ENCODE results near the gene LBP.

The LBP gene

GRCh38 chr20:38339997-38340396, 6.3 kb upstream of the LBP start:
- CTCF ChIA-PET = interaction anchor here (1.4 to 4.2 kb wide), 4 partner anchors 15 to 68 kb away, joined by 3 to 37 read pairs (median 12); no protein-coding TSS in a partner anchor
- no peaks in the 10 kb centered on the region for H3K36me3 ChIP-seq (ENCODE audit: control insufficient read depth in 2 of 2, insufficient read depth in 1 of 2, low read length in 2 of 2)

More at GRCh38 chr20:38339997-38340396, 6.3 kb upstream of the LBP start:
- POLR2A ChIA-PET = no interaction called here
- H3K4me3 ChIP-seq (ENCODE audit: low read depth, low read length) = no peak overlapping the region
- H3K27ac ChIP-seq (ENCODE audit: extremely low read depth, low read depth, low read length) = no peak overlapping the region
- TF ChIP-seq, protein P1, sequence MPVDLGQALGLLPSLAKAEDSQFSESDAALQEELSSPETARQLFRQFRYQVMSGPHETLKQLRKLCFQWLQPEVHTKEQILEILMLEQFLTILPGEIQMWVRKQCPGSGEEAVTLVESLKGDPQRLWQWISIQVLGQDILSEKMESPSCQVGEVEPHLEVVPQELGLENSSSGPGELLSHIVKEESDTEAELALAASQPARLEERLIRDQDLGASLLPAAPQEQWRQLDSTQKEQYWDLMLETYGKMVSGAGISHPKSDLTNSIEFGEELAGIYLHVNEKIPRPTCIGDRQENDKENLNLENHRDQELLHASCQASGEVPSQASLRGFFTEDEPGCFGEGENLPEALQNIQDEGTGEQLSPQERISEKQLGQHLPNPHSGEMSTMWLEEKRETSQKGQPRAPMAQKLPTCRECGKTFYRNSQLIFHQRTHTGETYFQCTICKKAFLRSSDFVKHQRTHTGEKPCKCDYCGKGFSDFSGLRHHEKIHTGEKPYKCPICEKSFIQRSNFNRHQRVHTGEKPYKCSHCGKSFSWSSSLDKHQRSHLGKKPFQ (tag by site-specific recombination; IDR thresholded peaks at IDR 0.05) = no peak
- no peak for TF ChIP-seq ZNF610 (tag by site-specific recombination; IDR thresholded peaks at IDR 0.05; ENCODE audit: borderline replicate concordance)
- no peak for TF ChIP-seq ZNF138 (tag by site-specific recombination; IDR thresholded peaks at IDR 0.05; ENCODE audit: borderline replicate concordance)
- TF ChIP-seq PATZ1 (tag by site-specific recombination; IDR thresholded peaks at IDR 0.05) = no peak
- no peak for TF ChIP-seq ZNF433 (tag by site-specific recombination; IDR thresholded peaks at IDR 0.05; ENCODE audit: low read depth)
- TF ChIP-seq GLIS2 (tag by site-specific recombination; IDR thresholded peaks at IDR 0.05) = no peak
- no peak for TF ChIP-seq ZNF146 (tag by site-specific recombination; IDR thresholded peaks at IDR 0.05)
- TF ChIP-seq, protein P2, sequence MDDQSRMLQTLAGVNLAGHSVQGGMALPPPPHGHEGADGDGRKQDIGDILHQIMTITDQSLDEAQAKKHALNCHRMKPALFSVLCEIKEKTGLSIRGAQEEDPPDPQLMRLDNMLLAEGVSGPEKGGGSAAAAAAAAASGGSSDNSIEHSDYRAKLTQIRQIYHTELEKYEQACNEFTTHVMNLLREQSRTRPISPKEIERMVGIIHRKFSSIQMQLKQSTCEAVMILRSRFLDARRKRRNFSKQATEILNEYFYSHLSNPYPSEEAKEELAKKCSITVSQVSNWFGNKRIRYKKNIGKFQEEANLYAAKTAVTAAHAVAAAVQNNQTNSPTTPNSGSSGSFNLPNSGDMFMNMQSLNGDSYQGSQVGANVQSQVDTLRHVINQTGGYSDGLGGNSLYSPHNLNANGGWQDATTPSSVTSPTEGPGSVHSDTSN (CRISPR knock-in tag; IDR thresholded peaks at IDR 0.05) = no peak
- no peak for TF ChIP-seq ZNF221 (tag by site-specific recombination; IDR thresholded peaks at IDR 0.05; ENCODE audit: borderline replicate concordance)
- no peak for TF ChIP-seq ZNF701 (tag by site-specific recombination; IDR thresholded peaks at IDR 0.05)
- TF ChIP-seq ZNF19 (tag by site-specific recombination; IDR thresholded peaks at IDR 0.05; ENCODE audit: low read depth) = no peak
- no peak for TF ChIP-seq ZNF48 (tag by site-specific recombination; IDR thresholded peaks at IDR 0.05)
- TF ChIP-seq ZNF76 (tag by site-specific recombination; IDR thresholded peaks at IDR 0.05; ENCODE audit: borderline replicate concordance, low read depth) = no peak
- no peak for TF ChIP-seq ZNF830 (tag by site-specific recombination; IDR thresholded peaks at IDR 0.05; ENCODE audit: low read depth)
- TF ChIP-seq ZSCAN4 (tag by site-specific recombination; IDR thresholded peaks at IDR 0.05) = no peak
- no peak for TF ChIP-seq ZBTB49 (tag by site-specific recombination; IDR thresholded peaks at IDR 0.05; ENCODE audit: low read depth)
- TF ChIP-seq EGR2 (tag by site-specific recombination; IDR thresholded peaks at IDR 0.05; ENCODE audit: low read depth) = no peak
- no peaks in the 10 kb centered on the region for H3K4me1 ChIP-seq (ENCODE audit: control insufficient read depth, insufficient read depth, low read length)
- H3K9me3 ChIP-seq (ENCODE audit: control insufficient read depth, insufficient read depth, low read depth, low read length) = no peaks in the 10 kb centered on the region
